Skeletal muscle cell (primary cell): ENCODE data around the gene CMTM4.
"Not testable (repeated sequence)": the region's sequence is repeated elsewhere in the genome, so short reads cannot be mapped to it uniquely, and the experiment has no call there.

Source experiments
- DNase-seq: peaks from one replicate; pipeline ENCODE4 v3.0.0-alpha.2; 2010; ENCODE audit warnings: low read depth
- H3K4me3 ChIP-seq: 2 replicates; pipeline ENCODE4 v1.5.1; 2011; ENCODE audit warnings: low read depth, mild to moderate bottlenecking, control low read depth, low read length, moderate library complexity

The CMTM4 gene

GRCh38 chr16:66678337-66678736, 18.2 kb downstream of the CMTM4 start:
- no peak overlapping the region for H3K4me3 ChIP-seq
- DNase-seq = no peak

GRCh38 chr16:66677836-66678235, 18.7 kb downstream of the CMTM4 start:
- H3K4me3 ChIP-seq = no peak overlapping the region
- no peak for DNase-seq

DNA sequence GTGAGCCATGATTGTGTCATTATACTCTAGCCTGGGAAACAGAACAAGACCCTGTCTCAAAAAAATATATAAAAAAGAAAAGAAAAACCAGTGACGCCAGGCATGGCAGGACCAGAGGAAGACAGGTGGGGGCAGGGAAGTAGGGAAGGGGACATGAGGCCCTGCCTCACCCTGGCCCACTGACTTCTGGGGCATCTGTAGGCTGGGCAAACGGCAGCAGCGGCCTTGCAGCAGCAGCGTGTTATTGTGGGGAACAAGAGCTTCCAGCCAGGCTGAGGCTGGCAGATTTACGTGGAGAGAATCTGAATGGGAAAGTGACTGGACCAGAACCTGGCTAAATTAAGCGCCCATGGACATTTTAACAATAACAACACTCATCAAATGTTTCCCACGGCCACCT, 19.4 kb downstream of the CMTM4 start:
- no peak for DNase-seq

DNA sequence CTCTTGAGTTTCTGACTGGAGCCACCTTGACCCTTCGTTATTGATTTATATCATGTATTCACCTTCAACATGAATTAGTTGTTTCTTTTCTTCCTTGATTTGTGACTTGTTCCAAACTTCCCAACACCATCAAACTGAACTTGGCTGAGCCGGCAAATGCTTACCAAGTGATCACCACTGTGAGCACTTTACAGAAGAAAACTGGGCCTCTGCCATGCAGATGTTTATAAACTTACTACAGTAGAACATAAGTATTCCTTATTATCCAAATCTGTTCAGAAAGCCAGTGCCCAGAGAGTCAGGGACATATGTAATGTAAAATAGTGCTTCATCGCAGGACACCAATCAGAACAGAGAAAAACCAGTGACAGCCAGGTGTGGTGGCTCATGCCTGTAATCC, 19.9 kb downstream of the CMTM4 start:
- DNase-seq = no peak
- no peak overlapping the region for H3K4me3 ChIP-seq

More for the DNA sequence above, 19.4 kb downstream of the CMTM4 start:
- H3K4me3 ChIP-seq = no peak overlapping the region

DNA sequence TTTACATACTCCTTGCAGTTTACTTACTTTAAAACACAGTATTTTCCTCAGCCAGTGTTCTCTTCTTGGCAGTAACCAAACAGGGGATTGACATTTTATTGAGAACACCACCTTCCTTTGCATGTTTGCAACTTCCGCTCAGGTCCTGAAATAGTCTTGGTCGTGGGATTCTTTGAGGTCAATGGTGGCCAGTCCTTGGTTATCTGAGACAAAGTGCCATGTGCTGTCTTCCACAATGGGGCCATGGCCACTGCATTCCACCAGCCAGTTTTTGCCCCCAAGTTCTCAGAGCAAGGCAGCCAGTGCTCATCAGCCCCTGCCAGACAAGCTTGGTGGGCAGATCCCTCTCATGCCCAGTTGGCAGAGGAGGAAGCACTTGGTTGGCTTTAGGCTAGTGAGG, 22.9 kb downstream of the CMTM4 start:
- no peak for DNase-seq
- no peak overlapping the region for H3K4me3 ChIP-seq

- DNase-seq = no peak
- H3K4me3 ChIP-seq = no peak overlapping the region
Observed at GRCh38 chr16:66670691-66671388, 25.7 kb downstream of the CMTM4 start.

GRCh38 chr16:66668777-66669444, 27.6 kb downstream of the CMTM4 start:
- no peak overlapping the region for H3K4me3 ChIP-seq
- peak; percentile 35 for DNase-seq

DNA sequence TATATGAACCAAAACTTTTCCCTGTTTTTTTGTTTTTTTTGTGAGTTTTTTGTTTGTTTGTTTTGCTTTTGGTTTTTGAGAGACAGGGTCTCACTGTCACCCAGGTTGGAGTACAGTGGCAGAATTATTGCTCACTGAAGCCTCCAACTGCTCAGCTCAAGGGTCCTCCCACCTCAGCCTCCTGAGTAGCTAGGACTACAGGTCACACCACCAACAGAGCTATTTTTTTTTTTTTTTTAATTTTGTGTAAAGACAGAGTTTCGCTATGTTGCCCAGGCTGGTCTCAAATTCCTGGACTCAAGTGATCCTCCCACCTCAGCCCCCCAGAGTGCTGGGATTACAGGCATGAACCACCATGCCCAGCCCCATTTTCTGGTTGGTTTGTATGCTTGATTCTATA, 28.6 kb downstream of the CMTM4 start:
- DNase-seq = no peak
- H3K4me3 ChIP-seq = no peak overlapping the region

DNA sequence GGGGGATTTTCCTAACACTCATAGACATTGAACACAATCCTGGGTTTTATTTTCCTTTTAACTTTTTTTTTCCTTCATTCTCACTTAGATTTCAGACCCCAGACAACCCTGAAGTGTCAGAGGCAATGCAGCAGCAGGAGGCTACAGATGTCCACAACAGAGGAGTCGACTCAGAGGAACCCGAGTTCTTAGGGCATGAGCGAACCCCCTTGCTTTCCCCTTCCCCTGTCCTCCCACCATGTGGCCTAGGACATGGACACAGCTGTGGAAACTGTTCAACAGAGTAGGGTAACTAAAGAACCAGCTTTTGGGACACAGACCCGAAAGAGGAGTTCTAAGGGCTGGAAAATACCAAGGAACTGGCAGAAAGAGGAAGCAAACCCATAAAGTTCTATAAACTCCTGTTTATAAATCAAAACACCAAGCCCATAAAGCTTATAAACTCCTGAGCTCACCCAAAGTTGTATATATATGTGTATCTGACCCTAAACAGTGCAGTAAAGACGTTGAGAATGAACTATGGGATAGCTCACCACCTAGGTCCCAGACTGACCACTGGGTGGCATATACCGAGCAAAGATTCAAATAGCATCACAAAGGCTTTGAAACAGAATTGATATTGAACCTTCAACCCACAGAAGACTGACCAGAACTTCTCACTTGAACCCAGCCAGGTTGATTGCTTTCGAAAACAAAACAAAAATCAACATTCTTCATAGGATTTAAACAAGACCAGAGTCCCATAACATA, 33.9 kb downstream of the CMTM4 start:
- DNase-seq = no peak
- H3K4me3 ChIP-seq = no peak overlapping the region

GRCh38 chr16:66661671-66662346, 34.7 kb downstream of the CMTM4 start:
- not testable (repeated sequence) for DNase-seq, H3K4me3 ChIP-seq

- no peak for DNase-seq
- no peak overlapping the region for H3K4me3 ChIP-seq
Observed at GRCh38 chr16:66661210-66661560, 35.4 kb downstream of the CMTM4 start.

GRCh38 chr16:66660422-66661209, 35.9 kb downstream of the CMTM4 start:
- DNase-seq = peak; percentile 72

DNA sequence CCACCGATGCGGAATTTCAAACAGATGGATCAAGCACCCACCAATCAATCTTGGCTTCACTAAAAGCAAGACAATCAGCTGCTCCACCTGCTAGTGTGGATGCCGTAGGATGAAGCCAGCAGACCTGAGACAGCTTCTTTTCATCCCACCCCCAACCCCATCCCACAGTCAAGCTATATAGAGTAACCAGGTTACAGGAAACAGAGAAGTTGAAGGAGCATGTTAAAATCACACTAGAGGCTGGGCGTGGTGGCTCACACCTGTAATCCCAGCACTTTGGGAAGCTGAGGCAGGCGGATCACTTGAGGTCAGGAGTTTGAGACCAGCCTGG, 37.7 kb downstream of the CMTM4 start:
- no peak overlapping the region for H3K4me3 ChIP-seq
- no peak for DNase-seq

More at GRCh38 chr16:66660422-66661209, 35.9 kb downstream of the CMTM4 start:
- H3K4me3 ChIP-seq = no peak overlapping the region

DNA sequence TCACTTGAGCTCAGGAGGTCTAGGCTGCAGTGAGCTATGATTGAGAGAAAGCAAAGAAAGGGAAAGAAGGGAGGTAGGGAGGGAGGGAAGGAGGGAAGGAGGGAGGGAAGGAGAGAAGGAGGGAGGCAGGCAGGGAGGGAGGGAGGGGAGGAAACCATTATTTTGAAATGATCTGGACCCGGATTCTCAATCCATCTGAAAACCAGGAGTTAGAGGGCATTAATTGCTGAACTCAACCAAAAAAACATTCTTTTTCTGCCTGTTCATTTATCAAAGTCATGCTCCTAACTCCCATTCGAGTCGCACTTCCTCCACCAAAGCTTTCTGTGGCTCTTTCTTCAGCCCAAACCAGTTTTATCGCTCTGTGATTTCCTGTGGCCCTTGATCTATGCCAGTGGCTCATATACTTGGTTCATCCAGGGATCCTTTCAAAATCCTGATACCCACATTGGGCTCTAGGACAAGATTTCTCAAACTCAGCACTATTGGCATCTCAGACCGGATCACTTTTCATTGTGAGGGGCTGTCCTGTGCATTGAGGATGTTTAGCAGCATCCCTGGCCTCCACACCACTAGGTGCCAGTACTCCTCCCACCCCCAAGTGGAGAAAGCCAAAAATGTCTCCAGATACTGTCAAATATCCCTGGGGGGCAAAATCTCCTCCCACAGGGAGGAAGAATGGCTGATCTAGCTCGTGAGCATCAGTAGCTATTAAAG, 38.2 kb downstream of the CMTM4 start:
- no peak overlapping the region for H3K4me3 ChIP-seq
- DNase-seq = no peak

DNA sequence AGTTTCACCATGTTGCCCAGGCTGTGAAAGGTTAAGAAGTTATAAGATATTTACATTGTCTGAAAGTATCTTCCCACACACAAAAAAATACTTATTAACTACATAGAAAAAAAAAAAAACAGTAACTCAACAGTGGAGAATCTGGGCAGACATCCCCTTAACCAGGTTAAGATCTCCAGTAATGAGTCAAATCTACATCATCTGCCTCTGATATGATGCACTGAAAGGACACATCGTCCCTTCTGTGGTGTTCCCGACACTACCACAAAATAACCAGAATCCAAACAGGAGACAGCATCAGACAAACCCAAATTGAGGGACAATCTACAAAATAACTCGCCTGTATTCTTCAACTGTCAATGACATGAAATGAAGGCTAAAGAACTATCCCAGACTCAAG, 40.0 kb downstream of the CMTM4 start:
- peak; percentile 49 for DNase-seq
- H3K4me3 ChIP-seq = no peak overlapping the region

GRCh38 chr16:66653581-66654350, 42.8 kb downstream of the CMTM4 start:
- DNase-seq = no peak
- no peak overlapping the region for H3K4me3 ChIP-seq

- H3K4me3 ChIP-seq = no peak overlapping the region
- no peak for DNase-seq
Observed at GRCh38 chr16:66652661-66653360, 43.7 kb downstream of the CMTM4 start.

DNA sequence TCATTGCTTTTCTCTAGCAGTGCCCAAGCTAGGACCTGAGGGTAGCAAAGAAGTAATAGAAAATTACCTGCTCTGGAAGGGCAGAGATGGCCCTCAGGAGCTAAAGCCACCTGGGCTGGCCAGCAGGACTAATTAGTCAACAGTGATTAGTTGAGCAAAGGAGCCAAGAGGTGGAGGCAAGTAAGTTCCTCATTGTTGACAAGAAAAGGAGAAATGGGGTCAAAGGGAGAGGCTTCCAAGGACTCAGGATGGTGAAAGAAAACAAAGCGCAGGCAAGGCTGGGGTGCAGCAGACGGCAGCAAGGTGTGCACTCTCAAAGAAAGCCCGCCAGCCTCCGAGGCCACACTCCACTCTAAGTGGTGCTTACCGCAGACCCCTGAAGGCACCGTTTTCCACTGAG, 44.6 kb downstream of the CMTM4 start:
- DNase-seq = no peak
- no peak overlapping the region for H3K4me3 ChIP-seq
